ENCODE results near the gene RAB11FIP5. TPM values are rescaled to one million over a fixed set of nuclear protein-coding genes. Genes with fewer than 3 reads are reported as not detected.

RAB11FIP5 gene
- total and polyA plus RNA-seq, 9 of the 15 experiments (the other 6 are each of a cell fraction or from before 2014, with no cell fraction given): 1.7 to 14.4 (median 6.4) TPM

GRCh38 chr2:73112026-73112912, 479 bp downstream of the RAB11FIP5 start (continued):
- TF ChIP-seq, protein P1, sequence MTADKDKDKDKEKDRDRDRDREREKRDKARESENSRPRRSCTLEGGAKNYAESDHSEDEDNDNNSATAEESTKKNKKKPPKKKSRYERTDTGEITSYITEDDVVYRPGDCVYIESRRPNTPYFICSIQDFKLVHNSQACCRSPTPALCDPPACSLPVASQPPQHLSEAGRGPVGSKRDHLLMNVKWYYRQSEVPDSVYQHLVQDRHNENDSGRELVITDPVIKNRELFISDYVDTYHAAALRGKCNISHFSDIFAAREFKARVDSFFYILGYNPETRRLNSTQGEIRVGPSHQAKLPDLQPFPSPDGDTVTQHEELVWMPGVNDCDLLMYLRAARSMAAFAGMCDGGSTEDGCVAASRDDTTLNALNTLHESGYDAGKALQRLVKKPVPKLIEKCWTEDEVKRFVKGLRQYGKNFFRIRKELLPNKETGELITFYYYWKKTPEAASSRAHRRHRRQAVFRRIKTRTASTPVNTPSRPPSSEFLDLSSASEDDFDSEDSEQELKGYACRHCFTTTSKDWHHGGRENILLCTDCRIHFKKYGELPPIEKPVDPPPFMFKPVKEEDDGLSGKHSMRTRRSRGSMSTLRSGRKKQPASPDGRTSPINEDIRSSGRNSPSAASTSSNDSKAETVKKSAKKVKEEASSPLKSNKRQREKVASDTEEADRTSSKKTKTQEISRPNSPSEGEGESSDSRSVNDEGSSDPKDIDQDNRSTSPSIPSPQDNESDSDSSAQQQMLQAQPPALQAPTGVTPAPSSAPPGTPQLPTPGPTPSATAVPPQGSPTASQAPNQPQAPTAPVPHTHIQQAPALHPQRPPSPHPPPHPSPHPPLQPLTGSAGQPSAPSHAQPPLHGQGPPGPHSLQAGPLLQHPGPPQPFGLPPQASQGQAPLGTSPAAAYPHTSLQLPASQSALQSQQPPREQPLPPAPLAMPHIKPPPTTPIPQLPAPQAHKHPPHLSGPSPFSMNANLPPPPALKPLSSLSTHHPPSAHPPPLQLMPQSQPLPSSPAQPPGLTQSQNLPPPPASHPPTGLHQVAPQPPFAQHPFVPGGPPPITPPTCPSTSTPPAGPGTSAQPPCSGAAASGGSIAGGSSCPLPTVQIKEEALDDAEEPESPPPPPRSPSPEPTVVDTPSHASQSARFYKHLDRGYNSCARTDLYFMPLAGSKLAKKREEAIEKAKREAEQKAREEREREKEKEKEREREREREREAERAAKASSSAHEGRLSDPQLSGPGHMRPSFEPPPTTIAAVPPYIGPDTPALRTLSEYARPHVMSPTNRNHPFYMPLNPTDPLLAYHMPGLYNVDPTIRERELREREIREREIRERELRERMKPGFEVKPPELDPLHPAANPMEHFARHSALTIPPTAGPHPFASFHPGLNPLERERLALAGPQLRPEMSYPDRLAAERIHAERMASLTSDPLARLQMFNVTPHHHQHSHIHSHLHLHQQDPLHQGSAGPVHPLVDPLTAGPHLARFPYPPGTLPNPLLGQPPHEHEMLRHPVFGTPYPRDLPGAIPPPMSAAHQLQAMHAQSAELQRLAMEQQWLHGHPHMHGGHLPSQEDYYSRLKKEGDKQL (CRISPR knock-in tag; IDR thresholded peaks at IDR 0.05; ENCODE audit: borderline replicate concordance): 0 out of 2 replicates have a peak, but pooled peaks have one; percentile 48
- TF ChIP-seq, protein P2, sequence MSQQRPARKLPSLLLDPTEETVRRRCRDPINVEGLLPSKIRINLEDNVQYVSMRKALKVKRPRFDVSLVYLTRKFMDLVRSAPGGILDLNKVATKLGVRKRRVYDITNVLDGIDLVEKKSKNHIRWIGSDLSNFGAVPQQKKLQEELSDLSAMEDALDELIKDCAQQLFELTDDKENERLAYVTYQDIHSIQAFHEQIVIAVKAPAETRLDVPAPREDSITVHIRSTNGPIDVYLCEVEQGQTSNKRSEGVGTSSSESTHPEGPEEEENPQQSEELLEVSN (IDR thresholded peaks at IDR 0.05; ENCODE audit: borderline replicate concordance in 1 of 2, extremely low read depth in 1 of 2, insufficient read depth in 1 of 2, insufficient read length in 1 of 2, low read depth in 1 of 2, low read length in 1 of 2, poor library complexity in 1 of 2, severe bottlenecking in 1 of 2): peak; percentile 61 to 87
- TF ChIP-seq EGR1 (conservative IDR thresholded peaks at IDR 0.05): no peak; the same call in 1 of the 2 replicates
- TF ChIP-seq ZNF561 (CRISPR knock-in tag; conservative IDR thresholded peaks at IDR 0.05): no peak
- TF ChIP-seq, protein P3, sequence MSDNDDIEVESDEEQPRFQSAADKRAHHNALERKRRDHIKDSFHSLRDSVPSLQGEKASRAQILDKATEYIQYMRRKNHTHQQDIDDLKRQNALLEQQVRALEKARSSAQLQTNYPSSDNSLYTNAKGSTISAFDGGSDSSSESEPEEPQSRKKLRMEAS (CRISPR knock-in tag; IDR thresholded peaks at IDR 0.05): peak; percentile 59
- no peak for TF ChIP-seq PTBP1 (IDR thresholded peaks at IDR 0.05; ENCODE audit: low read depth, low read length)
- TF ChIP-seq ZNF384 (IDR thresholded peaks at IDR 0.05; ENCODE audit: low read depth, low read length): no peak
- peak in 1 of 2 experiments; percentile 21; a peak in 1 of 4 replicates for TF ChIP-seq NONO (IDR thresholded peaks at IDR 0.05; ENCODE audit: low read depth in 2 of 2, low read length in 1 of 2)
- no peak for TF ChIP-seq EWSR1 (IDR thresholded peaks at IDR 0.05; ENCODE audit: borderline replicate concordance, low read depth, partially characterized antibody)
- peak; percentile 45 for TF ChIP-seq CXXC5 (CRISPR knock-in tag; IDR thresholded peaks at IDR 0.05)
- no peak for TF ChIP-seq SPI1 (IDR thresholded peaks at IDR 0.05; ENCODE audit: borderline replicate concordance, low read depth, low read length)
- 0 out of 4 replicates have a peak, but pooled peaks of 1 of the 2 experiments have one; percentile 42 for TF ChIP-seq TEAD1 (CRISPR knock-in tag; IDR thresholded peaks at IDR 0.05)
- peak; percentile 61; the same call in 1 of the 2 replicates for TF ChIP-seq ZNF592 (IDR thresholded peaks at IDR 0.05)
